Measurements from ENCODE around the gene SCMH1.

The SCMH1 gene

GRCh38 chr1:41275831-41276230 lies 33.7 kb upstream of the SCMH1 start:
- TF ChIP-seq CTCF (IDR thresholded peaks at IDR 0.05; ENCODE audit: low read length) (no peak), EZH2 (IDR thresholded peaks at IDR 0.05; ENCODE audit: borderline replicate concordance, low read length) (no peak)
- H3K9me2 ChIP-seq (ENCODE audit: low read depth, low read length), result no peaks in the 10 kb centered on the region
- H4K20me1 ChIP-seq (ENCODE audit: insufficient read depth, low read length), result no peaks in the 10 kb centered on the region
- H2AFZ ChIP-seq (ENCODE audit: low read length), result no peak overlapping the region
- no peaks in the 10 kb centered on the region for H3K36me3 ChIP-seq (ENCODE audit: insufficient read depth, low read length)
- no peak overlapping the region for H3K27ac ChIP-seq (ENCODE audit: low read depth, low read length, poor library complexity, severe bottlenecking)
- H3K4me2 ChIP-seq (ENCODE audit: low read length), result no peak overlapping the region
- H3K4me1 ChIP-seq (ENCODE audit: insufficient read depth, low read length, severe bottlenecking), result no peaks in the 10 kb centered on the region
- no peak overlapping the region for H3K9ac ChIP-seq (ENCODE audit: low read length)
- no peaks in the 10 kb centered on the region for H3F3A ChIP-seq (ENCODE audit: insufficient read depth, low read length)
- 0 out of 2 replicates have a peak, but pooled peaks cover 4% of the 10 kb centered on the region for H3K27me3 ChIP-seq (ENCODE audit: insufficient read depth, low read length)
- H3K79me2 ChIP-seq (ENCODE audit: insufficient read depth, low read length), result no peaks in the 10 kb centered on the region
- H3K4me3 ChIP-seq (ENCODE audit: low read depth, low read length, poor library complexity, severe bottlenecking), result no peak overlapping the region
- no peaks in the 10 kb centered on the region for H3K9me3 ChIP-seq (ENCODE audit: low read length)

- Histone ChIP-seq H3K27ac (ENCODE audit: low read depth, low read length, poor library complexity, severe bottlenecking) (no peak overlapping the region), H3K36me3 (ENCODE audit: insufficient read depth, low read length) (no peaks in the 10 kb centered on the region), H3F3A (ENCODE audit: insufficient read depth, low read length) (no peaks in the 10 kb centered on the region), H3K4me3 (ENCODE audit: low read depth, low read length, poor library complexity, severe bottlenecking) (no peak overlapping the region), H3K4me2 (ENCODE audit: low read length) (no peak overlapping the region), H3K9me3 (ENCODE audit: low read length) (no peaks in the 10 kb centered on the region), H3K4me1 (ENCODE audit: insufficient read depth, low read length, severe bottlenecking) (no peaks in the 10 kb centered on the region), H3K9ac (ENCODE audit: low read length) (no peak overlapping the region), H3K79me2 (ENCODE audit: insufficient read depth, low read length) (no peaks in the 10 kb centered on the region), H4K20me1 (ENCODE audit: insufficient read depth, low read length) (no peaks in the 10 kb centered on the region), H2AFZ (ENCODE audit: low read length) (no peak overlapping the region), H3K9me2 (ENCODE audit: low read depth, low read length) (no peaks in the 10 kb centered on the region), H3K27me3 (ENCODE audit: insufficient read depth, low read length) (no peaks in the 10 kb centered on the region)
- TF ChIP-seq CTCF (IDR thresholded peaks at IDR 0.05; ENCODE audit: low read length) (no peak), EZH2 (IDR thresholded peaks at IDR 0.05; ENCODE audit: borderline replicate concordance, low read length) (no peak)
Observed at GRCh38 chr1:41274752-41275545, 32.8 kb upstream of the SCMH1 start.

GRCh38 chr1:41272601-41273000 lies 30.5 kb upstream of the SCMH1 start:
- Histone ChIP-seq H3K36me3 (ENCODE audit: insufficient read depth, low read length) (no peaks in the 10 kb centered on the region), H3K4me1 (ENCODE audit: insufficient read depth, low read length, severe bottlenecking) (no peaks in the 10 kb centered on the region), H4K20me1 (ENCODE audit: insufficient read depth, low read length) (no peaks in the 10 kb centered on the region), H3K4me2 (ENCODE audit: low read length) (no peak overlapping the region), H3K4me3 (ENCODE audit: low read depth, low read length, poor library complexity, severe bottlenecking) (no peak overlapping the region), H3K27me3 (ENCODE audit: insufficient read depth, low read length) (no peaks in the 10 kb centered on the region), H3F3A (ENCODE audit: insufficient read depth, low read length) (no peaks in the 10 kb centered on the region), H3K9me3 (ENCODE audit: low read length) (no peaks in the 10 kb centered on the region), H3K79me2 (ENCODE audit: insufficient read depth, low read length) (no peaks in the 10 kb centered on the region), H3K27ac (ENCODE audit: low read depth, low read length, poor library complexity, severe bottlenecking) (no peak overlapping the region), H3K9ac (ENCODE audit: low read length) (no peak overlapping the region), H3K9me2 (ENCODE audit: low read depth, low read length) (no peaks in the 10 kb centered on the region), H2AFZ (ENCODE audit: low read length) (no peak overlapping the region)
- TF ChIP-seq CTCF (IDR thresholded peaks at IDR 0.05; ENCODE audit: low read length), result no peak
- TF ChIP-seq EZH2 (IDR thresholded peaks at IDR 0.05; ENCODE audit: borderline replicate concordance, low read length), result no peak
